Tibial nerve (tissue), 4 donors: ENCODE measurements around the gene DYRK1A. TPM values are rescaled to one million over a fixed set of nuclear protein-coding genes. Genes with fewer than 3 reads are reported as not detected.

ENCODE experiments used
- DNase-seq, 2 donors: peaks; one replicate each; pipeline ENCODE4 v3.0.0-alpha.2; 2019; ENCODE audit warnings: low spot score in 2 of 2
- H3K27ac ChIP-seq, 4 donors: fragments of 200-600 bp; sonication (generic) in 3 of 4; one replicate each; pipeline ENCODE4 v1.5.1; 2017 to 2019; ENCODE audit warnings: mild to moderate bottlenecking in 1 of 4
- H3K27me3 ChIP-seq, 2 donors: fragments of 200-600 bp; sonication (generic) in 1 of 2; one replicate each; pipeline versions ENCODE4 v1.5.1 to v1.6.0; 2017 to 2019
- H3K36me3 ChIP-seq, 3 donors: fragments of 200-600 bp; sonication (generic); one replicate each; pipeline ENCODE4 v1.5.1; 2018 to 2019
- H3K4me1 ChIP-seq, 4 donors: fragments of 200-600 bp; sonication (generic) in 3 of 4; one replicate each; pipeline ENCODE4 v1.5.1; 2017 to 2019
- H3K4me3 ChIP-seq, 4 donors: fragments of 200-600 bp; sonication (generic) in 3 of 4; one replicate each; pipeline ENCODE4 v1.5.1; 2017 to 2019; ENCODE audit warnings: mild to moderate bottlenecking in 1 of 4, moderate library complexity in 1 of 4
- H3K9me3 ChIP-seq, 4 donors: fragments of 200-600 bp; sonication (generic) in 3 of 4; one replicate each; pipeline ENCODE4 v1.5.1; 2017 to 2019
- EP300 ChIP-seq, 2 donors: sonication (generic); formaldehyde crosslinking; IDR thresholded peaks; one replicate each; pipeline ENCODE4 v1.6.1; 2017; ENCODE audit warnings: antibody characterized with exemption in 2 of 2, mild to moderate bottlenecking in 1 of 2
- POLR2A ChIP-seq, 2 donors: fragments of 450-650 bp; IDR thresholded peaks; one replicate each; pipeline ENCODE4 v1.6.1; 2017; ENCODE audit warnings: antibody characterized with exemption in 2 of 2, mild to moderate bottlenecking in 2 of 2, moderate library complexity in 2 of 2
- WGBS, 2 donors: methylation state at CpG; one replicate each; pipeline ENCODE4 v1.1.5; 2018; 5-methylcytosine and 5-hydroxymethylcytosine counted together
- total RNA-seq, 4 donors: library from RNA; depleted of rRNA; stranded (reverse); fragments of >200 nt; gene quantifications; one replicate each; pipeline ENCODE4 v1.1.0, GENCODE V29; 2016
- TF ChIP-seq, protein P1 (sequence below), 5 experiments: fragments of 200-600 bp in 3 of 5; fragments of 450-650 bp in 2 of 5; sonication (generic) in 3 of 5; IDR thresholded peaks; one replicate each; pipeline ENCODE4 v1.5.1; 2016 to 2019; ENCODE audit warnings: antibody characterized with exemption in 5 of 5, mild to moderate bottlenecking in 3 of 5, moderate library complexity in 2 of 5

Gene DYRK1A
- total RNA-seq, 4 donors from 2014 or later: 65.8 to 81.6 (median 68.2) TPM

DNA sequence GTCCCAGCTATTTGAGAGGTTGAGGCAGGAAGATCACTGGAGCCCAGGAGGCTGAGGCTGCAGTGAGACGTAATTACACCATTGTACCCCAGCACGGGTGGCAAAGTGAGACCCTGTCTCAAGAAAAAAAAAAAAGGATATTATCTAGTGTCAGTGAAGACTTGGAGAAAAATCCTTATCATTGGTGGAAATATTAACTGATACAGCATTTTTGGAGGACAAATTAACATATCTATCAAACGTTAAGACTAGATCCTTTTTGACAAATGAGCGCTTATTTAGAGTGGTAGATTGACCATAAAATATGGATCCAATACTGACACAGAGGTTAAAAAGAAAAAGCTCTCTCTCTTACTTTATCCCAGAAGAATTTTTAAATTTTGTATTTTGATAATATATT is 35.2 kb upstream of the DYRK1A start:
- H3K4me3 ChIP-seq: no peak overlapping the region
- H3K36me3 ChIP-seq: no peaks in the 10 kb centered on the region
- H3K4me1 ChIP-seq: no peaks in the 10 kb centered on the region
- no peak for DNase-seq
- no peaks in the 10 kb centered on the region for H3K9me3 ChIP-seq
- no peak for TF ChIP-seq EP300 (IDR thresholded peaks at IDR 0.05)
- TF ChIP-seq POLR2A (IDR thresholded peaks at IDR 0.05): no peak
- H3K27ac ChIP-seq: no peak overlapping the region
- no peaks in the 10 kb centered on the region for H3K27me3 ChIP-seq
- 88 to 90% methylated on average over 4 of the region's 4 CpGs for WGBS, 2 donors

DNA sequence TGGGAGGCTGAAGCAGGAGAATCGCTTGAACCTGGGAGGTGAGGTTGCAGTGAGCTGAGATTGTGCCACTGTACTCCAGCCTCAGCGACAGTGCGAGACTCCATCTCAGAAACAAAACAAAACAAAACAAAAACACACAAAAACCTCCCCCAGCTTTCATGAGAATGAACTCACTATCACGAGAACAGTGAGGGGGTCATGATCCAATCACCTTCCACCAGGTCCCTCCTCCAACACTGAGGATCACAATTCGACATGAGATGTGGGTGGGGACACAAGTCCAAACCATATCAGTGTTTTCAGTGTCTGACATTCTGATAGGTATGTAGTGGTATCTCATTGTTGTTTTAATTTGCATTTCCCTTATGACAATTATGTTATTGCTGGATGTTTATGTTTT is 31.5 kb upstream of the DYRK1A start:
- DNase-seq: no peak
- 76 to 80% methylated on average over 5 of the region's 5 CpGs for WGBS, 2 donors
- TF ChIP-seq, protein P1, sequence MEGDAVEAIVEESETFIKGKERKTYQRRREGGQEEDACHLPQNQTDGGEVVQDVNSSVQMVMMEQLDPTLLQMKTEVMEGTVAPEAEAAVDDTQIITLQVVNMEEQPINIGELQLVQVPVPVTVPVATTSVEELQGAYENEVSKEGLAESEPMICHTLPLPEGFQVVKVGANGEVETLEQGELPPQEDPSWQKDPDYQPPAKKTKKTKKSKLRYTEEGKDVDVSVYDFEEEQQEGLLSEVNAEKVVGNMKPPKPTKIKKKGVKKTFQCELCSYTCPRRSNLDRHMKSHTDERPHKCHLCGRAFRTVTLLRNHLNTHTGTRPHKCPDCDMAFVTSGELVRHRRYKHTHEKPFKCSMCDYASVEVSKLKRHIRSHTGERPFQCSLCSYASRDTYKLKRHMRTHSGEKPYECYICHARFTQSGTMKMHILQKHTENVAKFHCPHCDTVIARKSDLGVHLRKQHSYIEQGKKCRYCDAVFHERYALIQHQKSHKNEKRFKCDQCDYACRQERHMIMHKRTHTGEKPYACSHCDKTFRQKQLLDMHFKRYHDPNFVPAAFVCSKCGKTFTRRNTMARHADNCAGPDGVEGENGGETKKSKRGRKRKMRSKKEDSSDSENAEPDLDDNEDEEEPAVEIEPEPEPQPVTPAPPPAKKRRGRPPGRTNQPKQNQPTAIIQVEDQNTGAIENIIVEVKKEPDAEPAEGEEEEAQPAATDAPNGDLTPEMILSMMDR (IDR thresholded peaks at IDR 0.05): no peak
- TF ChIP-seq POLR2A (IDR thresholded peaks at IDR 0.05) (no peak), EP300 (IDR thresholded peaks at IDR 0.05) (no peak)
- H3K9me3 ChIP-seq: no peaks in the 10 kb centered on the region
- H3K27ac ChIP-seq: no peak overlapping the region
- H3K36me3 ChIP-seq: no peaks in the 10 kb centered on the region
- H3K4me3 ChIP-seq: no peak overlapping the region
- H3K27me3 ChIP-seq: no peaks in the 10 kb centered on the region
- peaks cover 0 to 9% (median 0%) of the 10 kb centered on the region in 4 donors for H3K4me1 ChIP-seq

DNA sequence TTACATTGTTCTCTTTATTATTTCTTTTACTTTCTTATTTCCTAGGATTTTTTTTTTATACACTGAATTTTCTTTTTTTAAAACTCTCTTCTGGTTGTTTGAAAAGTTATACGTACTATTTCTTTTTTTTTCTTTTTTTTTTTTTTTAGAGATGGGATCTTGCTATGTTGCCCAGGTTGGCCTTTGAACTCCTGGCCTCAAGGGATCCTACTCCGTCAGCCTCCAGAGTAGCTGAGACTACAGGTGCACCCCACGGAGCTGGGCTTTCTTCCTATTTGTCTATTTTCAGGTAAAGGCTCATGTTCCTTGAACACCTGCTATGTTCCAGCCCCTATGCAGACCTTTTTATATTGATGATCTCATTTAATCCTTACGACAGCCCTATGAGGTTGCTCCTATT is 29.4 kb upstream of the DYRK1A start:
- no peaks in the 10 kb centered on the region for H3K9me3 ChIP-seq
- no peak overlapping the region for H3K4me3 ChIP-seq
- peaks cover 0 to 9% (median 0%) of the 10 kb centered on the region in 4 donors for H3K4me1 ChIP-seq
- 94 to 97% methylated on average over 4 of the region's 4 CpGs for WGBS, 2 donors
- no peak overlapping the region for H3K27ac ChIP-seq
- no peaks in the 10 kb centered on the region for H3K36me3 ChIP-seq
- TF ChIP-seq, protein P1 (IDR thresholded peaks at IDR 0.05): no peak
- no peak for TF ChIP-seq POLR2A (IDR thresholded peaks at IDR 0.05)
- no peak for DNase-seq
- H3K27me3 ChIP-seq: no peaks in the 10 kb centered on the region

DNA sequence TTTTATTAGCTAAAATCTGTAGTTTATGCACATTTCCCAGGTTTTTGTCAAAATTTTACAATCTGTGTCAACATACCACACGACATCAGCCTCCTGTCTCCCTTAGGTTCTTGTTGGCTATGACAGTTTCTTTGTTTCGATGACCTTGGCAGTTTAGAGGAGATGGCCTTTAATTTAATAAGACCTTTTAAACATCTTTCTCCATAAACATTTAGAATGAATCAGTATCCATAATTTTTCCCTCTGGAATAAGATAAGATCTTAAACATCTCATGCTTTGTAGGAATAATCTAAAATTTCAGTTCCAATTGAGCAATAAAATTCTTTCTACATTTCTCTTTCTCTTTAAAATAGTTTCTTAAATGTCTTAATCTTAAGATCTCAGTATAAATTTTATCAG is 28.7 kb upstream of the DYRK1A start:
- H3K27me3 ChIP-seq: no peaks in the 10 kb centered on the region
- TF ChIP-seq EP300 (IDR thresholded peaks at IDR 0.05) (no peak), POLR2A (IDR thresholded peaks at IDR 0.05) (no peak)
- TF ChIP-seq, protein P1 (IDR thresholded peaks at IDR 0.05): no peak
- peaks cover 0 to 9% (median 0%) of the 10 kb centered on the region in 4 donors for H3K4me1 ChIP-seq
- H3K4me3 ChIP-seq: no peak overlapping the region
- no peaks in the 10 kb centered on the region for H3K9me3 ChIP-seq
- H3K27ac ChIP-seq: no peak overlapping the region
- no peaks in the 10 kb centered on the region for H3K36me3 ChIP-seq
- no peak for DNase-seq
- 79 to 88% methylated on average over 2 of the region's 2 CpGs for WGBS, 2 donors

DNA sequence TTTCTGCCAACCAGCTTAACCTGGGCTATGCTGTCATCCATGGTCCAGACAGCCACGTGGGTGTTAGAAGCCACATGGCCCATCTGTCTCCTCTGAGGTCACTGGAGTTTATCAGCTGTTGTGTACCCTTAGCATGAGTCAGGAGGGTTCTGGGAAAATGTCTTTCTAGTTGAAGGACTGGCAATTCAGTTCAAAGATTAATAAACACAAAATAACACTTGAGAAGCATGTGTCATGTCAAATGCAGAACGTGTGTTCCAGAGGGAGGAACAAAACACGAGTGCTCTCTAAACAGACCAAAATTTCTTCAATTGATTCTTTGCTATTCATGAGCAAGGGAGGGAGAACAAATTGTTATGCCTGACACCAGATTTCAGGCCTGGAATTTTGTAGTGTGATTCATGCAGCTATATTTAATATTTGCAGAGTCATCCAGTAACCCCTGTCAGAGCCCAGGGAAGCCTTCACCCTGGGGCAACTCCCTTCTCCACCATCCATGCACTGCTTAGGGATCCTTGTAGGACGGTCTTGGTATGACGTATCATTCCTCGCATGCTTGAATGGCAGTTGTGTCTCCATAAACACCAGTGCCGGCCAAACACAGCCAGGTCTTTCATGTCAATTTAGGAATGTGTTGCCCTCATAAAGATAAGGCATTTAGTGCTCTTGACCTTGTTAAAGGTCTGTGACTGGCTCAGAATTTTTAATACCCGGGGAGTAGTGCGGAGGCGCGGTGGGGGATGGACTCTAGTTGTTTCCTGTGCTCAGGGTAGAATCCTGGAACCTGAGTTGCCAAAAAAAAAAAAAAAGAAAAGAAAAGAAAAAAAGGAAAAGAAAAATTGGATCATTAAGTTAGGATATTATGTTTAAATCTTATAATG is 27.7 kb upstream of the DYRK1A start:
- peak overlapping the region in 2 of 4 donors; percentile 29 to 53 for H3K27ac ChIP-seq
- peaks cover 0 to 9% (median 0%) of the 10 kb centered on the region in 4 donors for H3K4me1 ChIP-seq
- no peak overlapping the region for H3K4me3 ChIP-seq
- H3K27me3 ChIP-seq: no peaks in the 10 kb centered on the region
- H3K36me3 ChIP-seq: no peaks in the 10 kb centered on the region
- no peak for DNase-seq
- no peaks in the 10 kb centered on the region for H3K9me3 ChIP-seq
- no peak for TF ChIP-seq EP300 (IDR thresholded peaks at IDR 0.05)
- no peak for TF ChIP-seq POLR2A (IDR thresholded peaks at IDR 0.05)
- TF ChIP-seq, protein P1 (IDR thresholded peaks at IDR 0.05): no peak
- 22 to 31% methylated on average over 11 of the region's 11 CpGs for WGBS, 2 donors
